NOMO-1 treated with DMSO at 0.1 percent for 48 hours (cell line): Measurements from ENCODE around the gene SKIC2.
"Not testable (repeated sequence)": the region's sequence is repeated elsewhere in the genome, so short reads cannot be mapped to it uniquely, and the experiment has no call there.

Experiments
- DNase-seq: peaks from one replicate; lab custom pipeline; 2025; ENCODE audit not compliant: unreplicated experiment; lab: John Stamatoyannopoulos, UW

SKIC2 gene

GRCh38 chr6:31968791-31969711, 10.1 kb downstream of the SKIC2 start:
- no peak for DNase-seq

- DNase-seq, result no peak
Observed at GRCh38 chr6:31969712-31970603, 11.0 kb downstream of the SKIC2 start.

GRCh38 chr6:31970604-31971271, 11.8 kb downstream of the SKIC2 start:
- DNase-seq, result no peak

- no peak for DNase-seq
Observed at GRCh38 chr6:31971279-31971992, 12.5 kb downstream of the SKIC2 start.

GRCh38 chr6:31971993-31972708, 13.2 kb downstream of the SKIC2 start, which contains the start of gene DXO:
Gene DXO (minus strand): TSS chr6:31972138. CDS start chr6:31971675, 463 bp downstream.
- peak; percentile 96 for DNase-seq

GRCh38 chr6:31972709-31973350, 13.9 kb downstream of the SKIC2 start:
- no peak for DNase-seq

- DNase-seq, result not testable (repeated sequence)
Observed at GRCh38 chr6:31976065-31976464, 17.1 kb downstream of the SKIC2 start.

GRCh38 chr6:31977816-31978431, 18.9 kb downstream of the SKIC2 start:
- no peak for DNase-seq

GRCh38 chr6:31978831-31979230, 19.9 kb downstream of the SKIC2 start:
- DNase-seq, result no peak

- DNase-seq, result no peak
Observed at GRCh38 chr6:31979238-31979898, 20.4 kb downstream of the SKIC2 start.

GRCh38 chr6:31980195-31980876, 21.4 kb downstream of the SKIC2 start:
- DNase-seq, result not testable (repeated sequence)

- DNase-seq, result not testable (repeated sequence)
Observed at GRCh38 chr6:31980998-31981397, 22.0 kb downstream of the SKIC2 start.

- not testable (repeated sequence) for DNase-seq
Observed at GRCh38 chr6:31981744-31982143, 22.8 kb downstream of the SKIC2 start, which contains the start of gene C4A. Gene C4A (plus strand): TSS chr6:31982057. CDS start chr6:31982108, 51 bp downstream.

GRCh38 chr6:31989363-31989762, 30.4 kb downstream of the SKIC2 start:
- not testable (repeated sequence) for DNase-seq

- DNase-seq, result not testable (repeated sequence)
Observed at GRCh38 chr6:31994421-31994820, 35.4 kb downstream of the SKIC2 start.

- not testable (repeated sequence) for DNase-seq
Observed at GRCh38 chr6:31996385-31996784, 37.4 kb downstream of the SKIC2 start.

GRCh38 chr6:32002546-32003268, 43.7 kb downstream of the SKIC2 start:
- not testable (repeated sequence) for DNase-seq
